Immature natural killer cell (primary cell): ENCODE measurements around the gene NLN. TPM values are rescaled to one million over a fixed set of nuclear protein-coding genes. Genes with fewer than 3 reads are reported as not detected.
"Not testable (repeated sequence)": the region's sequence is repeated elsewhere in the genome, so short reads cannot be mapped to it uniquely, and the experiment has no call there.

Source experiments
- DNase-seq, 3 donors: peaks; one replicate each; pipeline ENCODE4 v3.0.0; 2022; ENCODE audit warnings: mixed read lengths in 1 of 3
- H3K27ac Mint-ChIP-seq, 6 donors: one replicate each; pipeline ENCODE4 v1.8.0; 2020; ENCODE audit warnings: mixed read lengths in 6 of 6, mild to moderate bottlenecking in 5 of 6, inconsistent platforms in 4 of 6, moderate library complexity in 3 of 6
- H3K27me3 Mint-ChIP-seq, 3 donors: one replicate each; pipeline ENCODE4 v1.8.0; 2020 to 2021; ENCODE audit warnings: low read depth in 3 of 3, mild to moderate bottlenecking in 3 of 3, mixed read lengths in 3 of 3, moderate library complexity in 3 of 3, inconsistent platforms in 1 of 3
- H3K36me3 Mint-ChIP-seq, 3 donors: one replicate each; pipeline ENCODE4 v1.8.0; 2020; ENCODE audit warnings: mixed read lengths in 3 of 3, inconsistent platforms in 2 of 3, mild to moderate bottlenecking in 2 of 3
- H3K4me1 Mint-ChIP-seq, 2 donors: one replicate each; pipeline ENCODE4 v1.8.0; 2020; ENCODE audit warnings: inconsistent platforms in 2 of 2, mild to moderate bottlenecking in 2 of 2, mixed read lengths in 2 of 2, moderate library complexity in 1 of 2
- H3K4me3 Mint-ChIP-seq, 5 donors: one replicate each; pipeline ENCODE4 v1.8.0; 2020; ENCODE audit warnings: mild to moderate bottlenecking in 5 of 5, mixed read lengths in 5 of 5, inconsistent platforms in 3 of 5, moderate library complexity in 3 of 5
- H3K9me3 Mint-ChIP-seq, 6 donors: one replicate each; pipeline ENCODE4 v1.8.0; 2020; ENCODE audit warnings: mild to moderate bottlenecking in 6 of 6, mixed read lengths in 6 of 6, inconsistent platforms in 4 of 6, moderate library complexity in 3 of 6
- polyA plus RNA-seq, 3 donors: library from polyadenylated mRNA; unstranded; fragments of 300-500 nt; fragmentation: Illumina TruSeq; gene quantifications; one replicate each; pipeline ENCODE4 v1.2.3, GENCODE V29; 2021

NLN gene
- polyA plus RNA-seq, result 1 to 10 TPM in 2 of 3 donors, under 1 TPM in 1; 0.76 to 1.2 (median 1.2) TPM

DNA sequence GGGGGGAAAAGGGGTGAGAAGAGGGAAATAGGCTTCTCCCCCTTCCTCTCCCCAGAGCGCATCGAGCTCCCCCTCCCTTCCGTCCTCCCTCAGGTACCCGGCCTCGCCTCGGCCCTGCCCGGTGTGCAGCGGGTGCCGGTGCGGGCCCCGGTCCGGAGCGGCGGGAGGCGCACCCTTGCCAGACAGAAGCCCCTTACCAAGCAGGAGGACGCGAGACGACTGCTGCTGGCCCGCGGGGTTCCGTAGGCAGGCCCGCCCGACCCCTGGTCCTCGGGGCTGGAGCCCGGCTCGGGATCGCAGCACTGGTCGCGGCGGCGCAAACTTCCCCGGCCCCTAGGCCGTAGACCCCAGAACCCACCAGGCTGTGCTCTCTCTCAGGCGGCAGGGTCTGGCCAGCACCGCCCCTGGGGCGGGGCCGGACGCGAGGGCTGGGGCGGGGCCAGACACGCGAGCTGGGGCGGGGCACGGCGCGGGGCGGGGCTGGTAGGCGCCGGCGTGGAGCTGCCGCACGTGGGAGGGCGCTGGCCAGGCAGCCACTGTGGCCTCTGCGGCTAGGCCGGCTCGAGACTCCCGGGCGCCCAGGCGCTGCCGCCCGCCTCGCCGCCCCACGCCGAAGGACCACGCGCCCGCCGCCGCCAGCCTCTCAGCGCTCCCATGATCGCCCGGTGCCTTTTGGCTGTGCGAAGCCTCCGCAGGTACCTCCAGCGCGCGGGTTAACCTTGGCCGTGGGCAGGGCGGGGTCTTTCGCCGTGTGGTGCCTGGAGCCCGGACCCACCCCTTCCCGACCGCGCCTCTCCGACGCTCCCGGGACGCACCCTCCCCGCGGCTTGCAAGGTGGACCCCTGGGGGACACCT lies at the start of gene NLN, which contains the start of gene SGTB:
NLN (plus strand) TSS at position 486 of the 855 bp plus-strand sequence; CDS start at position 655, 169 bp downstream.
SGTB (minus strand) TSS at position 390 of the 855 bp plus-strand sequence. CDS start 1,302 bp downstream, outside the sequence.
- Mint-ChIP-seq H3K9me3 (no peaks in the 10 kb centered on the region), H3K4me3 (peak within 1 kb of the TSS; percentile 84 to 96 (median 87)), H3K36me3 (no peaks in the 10 kb centered on the region), H3K4me1 (peaks cover 21 to 37% of the 10 kb centered on the region in 2 donors), H3K27me3 (peaks cover 2 to 8% (median 5%) of the 10 kb centered on the region in 3 donors), H3K27ac (peak within 1 kb of the TSS; percentile 48 to 87 (median 72))
- peak; percentile 79 to 85 (median 82) for DNase-seq

- Mint-ChIP-seq H3K4me3 (no peak overlapping the region), H3K4me1 (no peaks in the 10 kb centered on the region), H3K9me3 (no peaks in the 10 kb centered on the region), H3K36me3 (peaks cover 8 to 29% (median 18%) of the 10 kb centered on the region in 3 donors), H3K27ac (peak overlapping the region in 1 of 6 donors; percentile 20), H3K27me3 (peaks cover 0 to 3% (median 0%) of the 10 kb centered on the region in 3 donors)
- DNase-seq, result no peak
Measured at GRCh38 chr5:65672796-65673195, 49.2 kb upstream of the NLN start.

- H3K4me1 Mint-ChIP-seq, result no peaks in the 10 kb centered on the region
- peaks cover 13 to 37% (median 22%) of the 10 kb centered on the region in 3 donors for H3K36me3 Mint-ChIP-seq
- H3K4me3 Mint-ChIP-seq, result no peak overlapping the region
- H3K27me3 Mint-ChIP-seq, result peaks cover 0 to 5% (median 0%) of the 10 kb centered on the region in 3 donors
- H3K9me3 Mint-ChIP-seq, result no peaks in the 10 kb centered on the region
- DNase-seq, result no peak
- no peak overlapping the region for H3K27ac Mint-ChIP-seq
Measured at GRCh38 chr5:65674749-65675148, 47.3 kb upstream of the NLN start.

GRCh38 chr5:65676056-65676455 lies 45.9 kb upstream of the NLN start:
- H3K4me3 Mint-ChIP-seq, H3K27ac Mint-ChIP-seq, H3K9me3 Mint-ChIP-seq, DNase-seq, H3K4me1 Mint-ChIP-seq, H3K27me3 Mint-ChIP-seq: not testable (repeated sequence)
- H3K36me3 Mint-ChIP-seq, result peaks cover 22 to 43% (median 32%) of the 10 kb centered on the region in 3 donors

- no peaks in the 10 kb centered on the region for H3K4me1 Mint-ChIP-seq
- peaks cover 0 to 3% (median 0%) of the 10 kb centered on the region in 3 donors for H3K27me3 Mint-ChIP-seq
- H3K36me3 Mint-ChIP-seq, result peaks cover 26 to 55% (median 27%) of the 10 kb centered on the region in 3 donors
- no peak for DNase-seq
- H3K9me3 Mint-ChIP-seq, result no peaks in the 10 kb centered on the region
- no peak overlapping the region for H3K27ac Mint-ChIP-seq
- no peak overlapping the region for H3K4me3 Mint-ChIP-seq
Measured at GRCh38 chr5:65682148-65682547, 39.9 kb upstream of the NLN start.

GRCh38 chr5:65693121-65693520 lies 28.9 kb upstream of the NLN start:
- no peaks in the 10 kb centered on the region for H3K4me1 Mint-ChIP-seq
- H3K9me3 Mint-ChIP-seq, result no peaks in the 10 kb centered on the region
- peaks cover 9 to 15% (median 11%) of the 10 kb centered on the region in 3 donors for H3K36me3 Mint-ChIP-seq
- no peak overlapping the region for H3K4me3 Mint-ChIP-seq
- H3K27ac Mint-ChIP-seq, result no peak overlapping the region
- H3K27me3 Mint-ChIP-seq, result no peaks in the 10 kb centered on the region
- DNase-seq, result no peak

DNA sequence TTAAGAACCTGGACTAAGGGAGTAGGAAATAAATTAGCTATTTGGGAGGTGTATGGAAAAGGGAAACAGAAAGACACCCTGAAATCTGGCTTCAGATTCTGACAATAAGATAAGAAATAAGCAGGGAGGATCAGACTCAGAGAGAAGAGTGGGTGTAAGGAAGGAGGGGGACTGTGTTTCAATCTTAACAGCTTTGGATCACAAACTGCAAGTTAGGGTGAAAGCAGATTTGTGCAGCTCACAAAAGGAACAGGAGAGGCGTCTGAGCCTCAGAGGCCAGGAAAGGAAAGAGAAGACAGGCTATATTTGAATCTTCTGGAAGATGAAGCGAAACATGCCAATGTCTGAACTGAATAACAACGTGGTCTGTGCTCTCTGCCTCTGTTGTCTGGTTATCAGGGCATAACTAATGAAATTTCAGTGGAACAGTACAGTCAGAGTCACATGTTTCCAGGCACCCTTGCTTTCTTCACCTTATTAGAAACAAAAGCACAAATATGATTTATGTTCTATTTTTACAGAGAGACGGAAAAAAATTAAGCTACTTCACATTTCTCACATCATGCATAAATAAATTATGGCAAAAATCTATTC lies 26.7 kb upstream of the NLN start:
- H3K4me1 Mint-ChIP-seq, result no peaks in the 10 kb centered on the region
- H3K9me3 Mint-ChIP-seq, result no peaks in the 10 kb centered on the region
- no peak overlapping the region for H3K4me3 Mint-ChIP-seq
- H3K27ac Mint-ChIP-seq, result no peak overlapping the region
- no peak for DNase-seq
- H3K27me3 Mint-ChIP-seq, result no peaks in the 10 kb centered on the region
- peaks cover 15 to 28% (median 18%) of the 10 kb centered on the region in 3 donors for H3K36me3 Mint-ChIP-seq

DNA sequence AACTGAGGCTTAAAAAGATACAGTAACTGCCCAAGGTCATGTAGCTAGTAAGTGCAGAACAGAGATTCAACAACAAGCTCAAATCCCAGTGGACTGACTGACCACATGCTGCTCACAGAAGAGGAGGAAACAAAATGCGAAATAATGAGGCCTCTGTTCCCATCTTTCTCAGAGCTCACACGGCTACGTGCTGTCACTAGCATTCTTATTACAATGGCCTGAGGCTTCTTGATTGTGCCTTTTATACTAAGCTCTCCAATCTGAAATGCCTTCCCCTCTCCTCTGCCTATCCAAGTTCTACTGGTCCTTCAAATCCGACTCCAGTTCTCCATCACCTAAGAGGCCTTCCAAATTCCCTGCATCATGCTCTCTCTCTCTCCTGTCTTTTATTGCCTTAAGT lies 26.1 kb upstream of the NLN start:
- DNase-seq, result no peak
- no peaks in the 10 kb centered on the region for H3K27me3 Mint-ChIP-seq
- no peaks in the 10 kb centered on the region for H3K9me3 Mint-ChIP-seq
- peaks cover 12 to 22% (median 17%) of the 10 kb centered on the region in 3 donors for H3K36me3 Mint-ChIP-seq
- H3K4me3 Mint-ChIP-seq, result no peak overlapping the region
- no peak overlapping the region for H3K27ac Mint-ChIP-seq
- H3K4me1 Mint-ChIP-seq, result no peaks in the 10 kb centered on the region

DNA sequence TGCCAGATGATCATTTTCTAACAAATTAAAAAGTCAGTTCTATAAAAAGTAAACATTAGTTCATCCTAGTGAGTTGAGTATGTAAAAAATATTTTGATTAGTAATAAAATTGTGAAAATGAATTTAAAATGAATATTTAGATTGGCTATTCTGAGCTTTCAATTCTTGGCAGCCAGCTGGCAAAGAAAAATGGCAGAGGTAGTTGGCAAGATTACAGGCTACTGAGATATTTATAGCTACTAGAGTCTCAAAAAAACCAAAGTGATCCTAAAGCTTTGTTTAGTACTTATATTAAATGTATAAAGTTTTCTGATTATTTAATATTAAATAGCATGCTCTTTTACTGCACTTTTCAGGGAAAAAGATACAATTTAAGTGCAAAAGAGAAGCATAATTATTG lies 25.1 kb upstream of the NLN start:
- Mint-ChIP-seq H3K4me1 (no peaks in the 10 kb centered on the region), H3K36me3 (peaks cover 9 to 21% (median 18%) of the 10 kb centered on the region in 3 donors), H3K27ac (no peak overlapping the region), H3K9me3 (no peaks in the 10 kb centered on the region), H3K4me3 (no peak overlapping the region), H3K27me3 (no peaks in the 10 kb centered on the region)
- DNase-seq, result no peak

GRCh38 chr5:65699338-65699737 lies 22.7 kb upstream of the NLN start:
- no peak for DNase-seq
- Mint-ChIP-seq H3K4me1 (no peaks in the 10 kb centered on the region), H3K4me3 (no peak overlapping the region), H3K27ac (no peak overlapping the region), H3K27me3 (peaks cover 0 to 2% (median 0%) of the 10 kb centered on the region in 3 donors), H3K36me3 (peaks cover 4 to 36% (median 27%) of the 10 kb centered on the region in 3 donors), H3K9me3 (no peaks in the 10 kb centered on the region)

DNA sequence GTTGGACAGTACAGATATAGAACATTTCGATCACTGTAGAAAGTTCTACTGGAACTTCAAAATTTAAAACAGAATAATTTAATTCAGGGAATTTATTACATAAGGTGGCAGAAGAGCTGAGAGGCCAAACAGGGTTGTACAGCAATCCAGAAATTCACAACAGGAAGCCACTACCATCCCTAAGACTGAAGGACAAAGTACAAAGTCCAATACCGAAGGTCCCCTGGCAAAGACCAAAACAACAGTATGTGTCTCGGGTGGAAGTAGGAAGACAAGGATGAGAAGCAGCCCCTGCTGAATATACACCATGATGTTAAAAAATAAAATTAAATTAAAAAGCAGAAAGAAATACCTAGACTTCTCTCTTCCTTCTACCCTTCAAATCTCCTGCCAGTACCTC lies 20.0 kb upstream of the NLN start:
- Mint-ChIP-seq H3K9me3 (no peaks in the 10 kb centered on the region), H3K27me3 (peaks cover 0 to 2% (median 0%) of the 10 kb centered on the region in 3 donors), H3K27ac (no peak overlapping the region), H3K4me1 (no peaks in the 10 kb centered on the region), H3K36me3 (peaks cover 7 to 40% (median 31%) of the 10 kb centered on the region in 3 donors), H3K4me3 (no peak overlapping the region)
- DNase-seq, result no peak

GRCh38 chr5:65704621-65705239 lies 17.3 kb upstream of the NLN start:
- Mint-ChIP-seq H3K36me3 (peaks cover 6 to 29% (median 29%) of the 10 kb centered on the region in 3 donors), H3K9me3 (no peaks in the 10 kb centered on the region), H3K4me1 (no peaks in the 10 kb centered on the region), H3K4me3 (no peak overlapping the region), H3K27ac (peak overlapping the region in 2 of 6 donors; percentile 2 to 77), H3K27me3 (peaks cover 0 to 2% (median 0%) of the 10 kb centered on the region in 3 donors)
- no peak for DNase-seq

GRCh38 chr5:65707663-65708062 lies 14.3 kb upstream of the NLN start:
- H3K27me3 Mint-ChIP-seq, result peaks cover 0 to 2% (median 0%) of the 10 kb centered on the region in 3 donors
- no peaks in the 10 kb centered on the region for H3K4me1 Mint-ChIP-seq
- DNase-seq, result no peak
- no peaks in the 10 kb centered on the region for H3K9me3 Mint-ChIP-seq
- no peak overlapping the region for H3K4me3 Mint-ChIP-seq
- no peak overlapping the region for H3K27ac Mint-ChIP-seq
- H3K36me3 Mint-ChIP-seq, result peaks cover 6 to 29% (median 13%) of the 10 kb centered on the region in 3 donors

DNA sequence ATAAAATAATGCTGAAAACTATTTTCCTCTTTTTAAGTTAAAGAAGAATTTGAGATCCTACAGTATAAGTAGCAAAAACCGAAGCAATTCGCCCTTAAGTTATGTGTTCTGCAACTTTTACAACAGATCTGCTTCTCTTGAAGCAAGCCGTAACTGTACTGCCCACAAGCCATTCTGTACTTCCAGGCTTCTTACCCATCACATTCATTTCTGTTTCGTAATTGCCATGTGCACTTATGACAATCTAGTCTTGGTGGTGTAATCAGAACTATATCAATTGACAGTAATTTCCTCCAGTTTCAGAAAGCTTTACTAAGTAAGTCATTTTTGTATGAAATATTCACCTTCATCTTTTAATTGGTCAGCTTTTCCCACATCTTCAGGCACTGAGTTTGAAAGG lies 13.9 kb upstream of the NLN start:
- Mint-ChIP-seq H3K4me3 (no peak overlapping the region), H3K27ac (no peak overlapping the region), H3K9me3 (no peaks in the 10 kb centered on the region), H3K36me3 (peaks cover 6 to 24% (median 8%) of the 10 kb centered on the region in 3 donors), H3K27me3 (peaks cover 0 to 2% (median 0%) of the 10 kb centered on the region in 3 donors), H3K4me1 (no peaks in the 10 kb centered on the region)
- no peak for DNase-seq
